BJ (cell line): ENCODE data around the gene SYT13. TPM values are rescaled to one million over a fixed set of nuclear protein-coding genes. Genes with fewer than 3 reads are reported as not detected.

Experiments
- CTCF ChIA-PET: fragments of 350-600 bp; formaldehyde crosslinking; extraction: SDS; loops from one replicate; lab custom pipeline; 2021; ENCODE audit warnings: antibody characterized with exemption, inconsistent platforms; lab: Yijun Ruan, JAX
- POLR2A ChIA-PET: fragments of 300-600 bp; sonication (Branson Sonifier 250); formaldehyde crosslinking; extraction: SDS; loops from one replicate; lab custom pipeline; 2021; ENCODE audit warnings: antibody characterized with exemption; lab: Charles Lee
- DNase-seq: peaks from one replicate; pipeline ENCODE4 v3.0.0-alpha.2; 2011; ENCODE audit warnings: low read depth
- H3K27me3 ChIP-seq: 2 replicates; pipeline ENCODE4 v1.6.0; 2011; ENCODE audit warnings: low read length; ENCODE audit not compliant: control insufficient read depth, insufficient read depth
- H3K36me3 ChIP-seq: 2 replicates; pipeline ENCODE4 v1.5.1; 2011; ENCODE audit warnings: low read length; ENCODE audit not compliant: control insufficient read depth, insufficient read depth
- H3K4me3 ChIP-seq: 2 replicates; pipeline ENCODE4 v1.5.1; 2011; ENCODE audit warnings: low read depth, mild to moderate bottlenecking, control low read depth, low read length
- CTCF ChIP-seq: IDR thresholded peaks from 2 replicates; pipeline ENCODE4 v1.5.1; 2011; ENCODE audit warnings: low read depth, mild to moderate bottlenecking, control low read depth, inconsistent platforms, low read length, moderate library complexity; ENCODE audit not compliant: insufficient read depth
- polyA plus RNA-seq: library from polyadenylated mRNA; depleted of rRNA; stranded (reverse); fragments of >200 nt; gene quantifications from 2 replicates; pipeline ENCODE4 v1.2.3, GENCODE V29; 2011

SYT13 gene
- polyA plus RNA-seq, 1 experiment = not detected

GRCh38 chr11:45218705-45219104 is 67.4 kb downstream of the SYT13 start:
- POLR2A ChIA-PET = no interaction called here
- no peak for TF ChIP-seq CTCF
- Histone ChIP-seq H3K36me3 (no peaks in the 10 kb centered on the region), H3K27me3 (no peaks in the 10 kb centered on the region), H3K4me3 (no peak overlapping the region)
- CTCF ChIA-PET = interaction anchor here (1.0 to 1.5 kb wide), 2 partner anchors 36 to 108 kb away, joined by 4 read pairs; no protein-coding TSS in a partner anchor
- no peak for DNase-seq

- CTCF ChIA-PET = interaction anchor here (1.0 to 1.5 kb wide), 2 partner anchors 35 to 107 kb away, joined by 4 read pairs; no protein-coding TSS in a partner anchor
- POLR2A ChIA-PET = no interaction called here
- Histone ChIP-seq H3K27me3 (no peaks in the 10 kb centered on the region), H3K4me3 (no peak overlapping the region), H3K36me3 (no peaks in the 10 kb centered on the region; the same call in 1 of the 2 replicates)
- DNase-seq = no peak
- no peak for TF ChIP-seq CTCF
These were observed 68.2 kb downstream of the SYT13 start for GRCh38 chr11:45217991-45218390.

- no peaks in the 10 kb centered on the region; the same call in 1 of the 2 replicates for H3K36me3 ChIP-seq
- no peak for DNase-seq
- ChIA-PET POLR2A (no interaction called here), CTCF (no interaction called here)
- no peaks in the 10 kb centered on the region for H3K27me3 ChIP-seq
- TF ChIP-seq CTCF = no peak
- H3K4me3 ChIP-seq = no peak overlapping the region
These were observed 69.2 kb downstream of the SYT13 start for GRCh38 chr11:45216901-45217300.

- CTCF ChIA-PET = no interaction called here
- no peaks in the 10 kb centered on the region for H3K27me3 ChIP-seq
- TF ChIP-seq CTCF = no peak
- POLR2A ChIA-PET = no interaction called here
- no peaks in the 10 kb centered on the region; the same call in 1 of the 2 replicates for H3K36me3 ChIP-seq
- no peak for DNase-seq
- H3K4me3 ChIP-seq = no peak overlapping the region
These were observed 70.1 kb downstream of the SYT13 start for GRCh38 chr11:45216031-45216430.

- ChIA-PET CTCF (no interaction called here), POLR2A (no interaction called here)
- Histone ChIP-seq H3K27me3 (no peaks in the 10 kb centered on the region), H3K4me3 (no peak overlapping the region), H3K36me3 (no peaks in the 10 kb centered on the region; the same call in 1 of the 2 replicates)
- DNase-seq = no peak
- TF ChIP-seq CTCF = no peak
These were observed 70.9 kb downstream of the SYT13 start for GRCh38 chr11:45215098-45215865.
